ENCODE measurements around the gene BMPR1A.

BMPR1A gene

GRCh38 chr10:86955501-86956194, 199.2 kb downstream of the BMPR1A start:
- TF ChIP-seq CTCF (IDR thresholded peaks at IDR 0.05; ENCODE audit: insufficient read depth, low read length, missing control alignments) = no peak
- H3K4me3 ChIP-seq (ENCODE audit: low read depth, low read length) = no peak overlapping the region
- ChIA-PET CTCF (interaction anchor here (0.5 to 10.1 kb wide), 4 partner anchors 11 to 136 kb away, joined by 3 to 171 read pairs (median 52); partner anchors contain the start of gene ADIRF), POLR2A (no interaction called here)
- DNase-seq (ENCODE audit: low read depth, low spot score) = no peak

- CTCF ChIA-PET = interaction anchor here (5.4 to 10.1 kb wide), 2 partner anchors 12 to 13 kb away, joined by 79 to 171 read pairs; partner anchors contain the start of gene ADIRF
- no peak for TF ChIP-seq CTCF (IDR thresholded peaks at IDR 0.05; ENCODE audit: insufficient read depth, low read length, missing control alignments)
- DNase-seq (ENCODE audit: low read depth, low spot score) = no peak
- POLR2A ChIA-PET = no interaction called here
- H3K4me3 ChIP-seq (ENCODE audit: low read depth, low read length) = no peak overlapping the region
Observed at GRCh38 chr10:86956195-86956847, 199.9 kb downstream of the BMPR1A start.

- TF ChIP-seq CTCF (IDR thresholded peaks at IDR 0.05; ENCODE audit: insufficient read depth, low read length, missing control alignments) = no peak
- ChIA-PET CTCF (interaction anchor here (0.7 to 10.1 kb wide), 4 partner anchors 11 to 268 kb away, joined by 3 to 171 read pairs (median 41); partner anchors contain the start of gene ADIRF), POLR2A (no interaction called here)
- DNase-seq (ENCODE audit: low read depth, low spot score) = no peak
- H3K4me3 ChIP-seq (ENCODE audit: low read depth, low read length) = no peak overlapping the region
Observed at GRCh38 chr10:86956848-86957448, 200.5 kb downstream of the BMPR1A start.

- ChIA-PET POLR2A (no interaction called here), CTCF (interaction anchor here (0.7 to 10.1 kb wide), 4 partner anchors 11 to 269 kb away, joined by 3 to 171 read pairs (median 41); partner anchors contain the start of gene ADIRF)
- TF ChIP-seq CTCF (IDR thresholded peaks at IDR 0.05; ENCODE audit: insufficient read depth, low read length, missing control alignments) = no peak
- DNase-seq (ENCODE audit: low read depth, low spot score) = no peak
- H3K4me3 ChIP-seq (ENCODE audit: low read depth, low read length) = no peak within 1 kb of the TSS
Observed at GRCh38 chr10:86957471-86958115, 201.2 kb downstream of the BMPR1A start, which contains the start of gene MMRN2. TSS of gene MMRN2 (minus strand) at chr10:86957615. CDS start at chr10:86957541, 74 bp downstream.

GRCh38 chr10:86958116-86958900, 201.9 kb downstream of the BMPR1A start, which contains the start of gene SNCG:
TSS of gene SNCG (plus strand) at chr10:86958599. CDS start at chr10:86958698, 99 bp downstream.
- no peak for DNase-seq (ENCODE audit: low read depth, low spot score)
- ChIA-PET CTCF (interaction anchor here (3.0 to 10.1 kb wide), 3 partner anchors 10 to 265 kb away, joined by 9 to 171 read pairs (median 79); partner anchors contain the start of gene ADIRF), POLR2A (no interaction called here)
- TF ChIP-seq CTCF (IDR thresholded peaks at IDR 0.05; ENCODE audit: insufficient read depth, low read length, missing control alignments) = no peak
- no peak within 1 kb of the TSS for H3K4me3 ChIP-seq (ENCODE audit: low read depth, low read length)
